ENCODE results near the gene ACTR2.
"Not testable (repeated sequence)": the region's sequence is repeated elsewhere in the genome, so short reads cannot be mapped to it uniquely, and the experiment has no call there.

Gene ACTR2

DNA sequence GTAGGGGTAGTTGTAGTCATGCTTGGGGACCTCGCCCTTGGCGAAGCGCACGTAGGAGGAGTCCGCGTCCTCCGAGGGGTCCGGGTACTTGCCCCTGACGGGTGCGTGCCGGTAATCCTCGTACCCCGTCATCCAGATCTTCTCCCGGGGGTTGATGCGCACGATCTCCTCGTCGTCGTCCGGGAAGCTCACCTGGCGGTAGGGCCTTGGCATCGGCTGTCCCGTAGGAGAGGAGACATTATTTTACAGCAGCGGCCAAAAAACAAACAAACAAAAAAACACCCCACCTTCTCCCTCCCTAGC is 86.3 kb downstream of the ACTR2 start:
- DNase-seq (ENCODE audit: low spot score), result no peak

DNA sequence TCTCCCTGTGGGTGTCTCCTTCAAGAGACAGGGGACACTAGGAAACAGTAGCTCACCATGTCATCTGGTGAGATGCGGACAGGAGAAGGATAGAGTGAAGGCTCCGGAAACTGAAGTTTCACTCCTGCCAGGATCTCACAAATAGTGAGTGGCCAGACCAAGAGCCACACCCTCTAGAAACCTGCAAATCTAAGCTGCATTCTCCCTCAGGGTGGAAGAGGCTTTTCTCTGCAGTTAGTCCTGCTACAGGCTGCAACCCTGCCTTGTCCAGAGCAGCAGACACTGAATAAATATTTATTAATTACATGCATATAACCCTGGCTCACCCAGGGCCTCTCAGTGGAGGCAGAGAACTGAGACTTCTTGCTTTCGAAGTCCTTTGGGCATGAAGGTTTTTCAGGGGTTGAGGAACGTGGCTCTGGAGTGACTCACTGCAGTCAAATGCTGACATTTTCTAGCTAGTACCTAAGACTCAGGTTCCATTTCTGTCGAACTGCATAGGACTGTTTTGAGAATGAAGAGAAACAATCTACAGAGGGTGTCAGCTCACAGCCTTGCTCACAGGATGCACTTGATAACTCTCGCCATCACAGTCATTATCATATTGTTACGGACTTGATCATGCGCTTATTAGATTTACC is 87.3 kb downstream of the ACTR2 start:
- no peak for DNase-seq (ENCODE audit: low spot score)

DNA sequence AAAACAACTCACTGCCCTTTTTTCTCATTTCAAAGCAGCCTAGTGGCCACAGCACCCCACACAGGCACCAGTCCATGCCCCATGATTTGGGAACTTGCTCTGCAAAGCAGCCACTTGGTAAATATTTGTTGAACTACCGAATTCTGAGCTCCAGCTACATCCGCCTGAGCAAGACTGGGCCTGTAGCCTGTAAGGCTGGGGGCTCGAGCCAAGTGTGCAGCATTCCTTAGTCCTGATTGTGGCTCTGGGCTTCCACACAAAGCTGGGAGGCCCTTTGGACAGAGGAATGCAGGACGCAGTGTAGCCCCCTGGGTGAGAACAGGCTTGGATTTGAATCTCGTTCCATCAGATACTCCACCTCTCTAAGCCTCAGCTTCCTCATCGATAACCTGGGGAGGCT is 88.4 kb downstream of the ACTR2 start:
- no peak for DNase-seq (ENCODE audit: low spot score)

DNA sequence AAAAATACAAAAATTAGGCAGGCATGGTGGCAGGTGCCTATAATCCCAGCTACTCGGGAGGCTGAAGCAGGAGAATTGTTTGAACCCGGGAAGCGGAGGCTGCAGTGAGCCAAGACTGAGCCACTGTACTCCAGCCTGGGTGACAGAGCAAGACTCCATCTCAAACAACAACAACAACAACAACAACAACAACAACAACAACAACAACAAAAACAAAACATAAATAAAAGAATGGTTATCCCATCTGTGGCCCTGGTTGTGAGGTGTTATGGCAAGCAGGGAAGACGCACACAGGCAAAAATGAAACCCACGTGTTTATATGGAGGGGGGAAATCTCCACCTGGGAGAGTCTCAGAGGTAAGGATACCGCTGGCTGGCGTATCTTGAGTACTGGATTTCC is 89.7 kb downstream of the ACTR2 start:
- DNase-seq (ENCODE audit: low spot score), result not testable (repeated sequence)

DNA sequence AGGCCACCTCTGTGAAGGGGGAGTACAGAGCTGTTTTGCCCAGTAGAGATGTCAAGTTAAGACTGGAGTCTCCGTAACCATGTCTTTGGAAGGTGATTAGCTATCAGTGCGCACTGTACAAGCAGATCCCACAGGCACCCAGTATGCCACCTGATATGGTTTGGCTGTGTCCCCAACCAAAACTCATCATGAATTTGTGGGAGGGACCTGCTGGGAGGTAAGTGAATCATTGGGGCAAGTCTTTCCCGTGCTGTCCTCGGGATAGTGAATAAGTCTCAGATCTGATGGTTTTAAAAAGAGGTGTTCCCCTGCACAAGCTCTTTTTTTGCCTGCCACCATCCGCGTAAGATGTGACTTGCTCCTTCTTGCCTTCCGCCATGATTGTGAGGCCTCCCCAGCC is 90.2 kb downstream of the ACTR2 start:
- DNase-seq (ENCODE audit: low spot score), result no peak

DNA sequence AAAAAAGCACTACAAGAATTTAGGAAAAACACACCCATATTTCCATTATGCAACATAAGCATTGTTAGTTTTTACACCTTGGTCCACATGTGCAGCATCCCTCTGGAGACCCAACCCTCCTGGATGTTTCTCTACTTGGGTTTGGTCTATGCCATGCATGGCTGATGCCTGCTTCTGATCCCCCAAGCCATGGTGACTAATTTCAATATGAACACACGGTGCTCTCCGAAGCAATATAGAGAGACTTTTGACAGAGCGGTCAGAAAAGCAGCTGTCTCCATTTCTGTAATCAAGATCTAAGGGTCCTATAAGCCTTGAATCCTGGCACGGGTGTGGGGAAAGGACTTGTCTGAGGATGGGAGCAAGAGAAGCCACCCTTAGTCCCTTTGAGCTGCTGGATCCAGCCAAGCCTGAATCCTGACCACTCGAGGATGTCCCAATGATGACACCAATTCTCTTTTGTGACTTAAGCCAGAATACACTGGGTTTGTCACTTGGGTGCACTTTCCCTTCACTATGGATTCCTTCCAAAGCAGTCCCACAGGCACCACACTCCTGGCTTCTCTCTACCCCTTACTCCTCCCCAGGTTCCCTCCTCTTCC is 91.5 kb downstream of the ACTR2 start:
- no peak for DNase-seq (ENCODE audit: low spot score)

DNA sequence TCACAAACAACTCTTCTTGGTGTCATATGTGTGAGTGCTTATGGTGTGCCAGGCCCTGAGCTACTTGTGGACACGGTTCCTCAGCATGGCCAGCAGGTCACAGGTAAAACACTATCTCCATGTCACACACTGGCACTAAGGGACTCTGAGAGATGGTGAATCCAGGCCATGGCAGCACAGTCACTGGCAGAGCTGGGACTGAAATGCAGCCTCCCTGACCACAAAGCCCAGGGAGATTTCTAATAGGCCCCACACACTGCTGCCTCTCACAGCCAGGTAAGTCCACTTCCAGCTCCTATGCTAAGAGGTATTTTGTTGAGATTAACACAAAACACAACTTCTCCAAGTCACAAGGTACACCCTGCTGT is 92.0 kb downstream of the ACTR2 start:
- no peak for DNase-seq (ENCODE audit: low spot score)

DNA sequence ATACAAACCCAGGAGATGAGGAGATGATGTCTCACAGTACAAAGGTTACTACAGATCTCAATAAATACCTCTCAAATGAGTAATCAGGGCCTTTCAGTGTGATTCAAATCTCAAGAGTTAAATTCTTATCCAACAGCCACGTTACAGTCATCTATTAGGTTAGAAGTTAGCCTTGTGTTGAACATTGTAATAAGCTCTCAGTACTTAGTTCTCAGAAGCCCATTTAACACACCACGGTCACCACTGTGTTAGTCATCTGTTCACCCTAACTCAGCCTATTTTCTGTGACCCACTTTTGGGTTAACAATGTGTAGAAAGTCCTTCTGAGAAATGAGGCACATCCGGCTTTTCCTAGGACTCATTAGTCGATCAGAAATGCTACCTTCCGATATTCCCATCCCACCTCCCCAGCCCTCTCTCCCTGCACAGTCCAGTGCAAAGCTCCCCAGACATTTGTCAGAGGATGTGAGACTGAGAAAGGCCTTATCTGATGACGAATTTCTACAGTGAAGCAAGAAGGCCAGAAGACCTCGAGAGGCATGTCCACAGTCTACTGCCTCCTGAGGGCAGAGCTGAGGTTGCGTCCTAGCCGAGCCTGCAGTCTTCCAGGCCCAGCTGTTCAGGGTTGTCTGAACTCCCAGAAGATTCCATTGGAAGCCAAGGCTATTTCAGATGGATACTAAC is 92.6 kb downstream of the ACTR2 start:
- DNase-seq (ENCODE audit: low spot score), result peak; percentile 99
